Neural progenitor cell (in vitro differentiated cells): Measurements from ENCODE around the gene PEMT. TPM values are rescaled to one million over a fixed set of nuclear protein-coding genes. Genes with fewer than 3 reads are reported as not detected.
A peak's percentile ranks its signal among the peaks of the same experiment; 100 is the strongest.

Source experiments
- DNase-seq: peaks from one replicate; pipeline ENCODE4 v3.0.0-alpha.2; 2016; ENCODE audit warnings: low spot score
- H2AFZ ChIP-seq: fragments of 200-600 bp; sonication (generic); replicated peaks from 2 replicates; pipeline ENCODE4 v1.6.1; 2016; ENCODE audit warnings: antibody characterized with exemption
- H3F3A ChIP-seq: fragments of 200-600 bp; sonication (generic); 2 replicates; pipeline ENCODE4 v1.6.1; 2016; ENCODE audit warnings: antibody characterized with exemption, low read depth
- H3K27ac ChIP-seq: fragments of 200-600 bp; sonication (generic); 2 replicates; pipeline ENCODE4 v1.5.1; 2016; ENCODE audit warnings: mild to moderate bottlenecking
- H3K27me3 ChIP-seq: fragments of 200-600 bp; sonication (generic); 2 replicates; pipeline ENCODE4 v1.6.1; 2016; ENCODE audit warnings: mild to moderate bottlenecking, moderate library complexity
- H3K36me3 ChIP-seq: fragments of 200-600 bp; sonication (generic); 2 replicates; pipeline ENCODE4 v1.5.1; 2016
- H3K4me1 ChIP-seq: fragments of 200-600 bp; sonication (generic); 2 replicates; pipeline ENCODE4 v1.6.1; 2016; ENCODE audit warnings: mixed run types
- H3K4me2 ChIP-seq: fragments of 200-600 bp; sonication (generic); 2 replicates; pipeline ENCODE4 v1.6.1; 2016
- H3K4me3 ChIP-seq: fragments of 200-600 bp; sonication (generic); 2 replicates; pipeline ENCODE4 v1.5.1; 2016
- H3K79me2 ChIP-seq: fragments of 200-600 bp; sonication (generic); 2 replicates; pipeline ENCODE4 v1.6.1; 2016; ENCODE audit warnings: low read depth
- H3K9ac ChIP-seq: fragments of 200-600 bp; sonication (generic); 2 replicates; pipeline ENCODE4 v1.6.1; 2016
- H3K9me3 ChIP-seq: fragments of 200-600 bp; sonication (generic); 2 replicates; pipeline ENCODE4 v1.5.1; 2016; ENCODE audit warnings: low read depth
- H4K20me1 ChIP-seq: fragments of 200-600 bp; sonication (generic); 2 replicates; pipeline ENCODE4 v1.6.1; 2016; ENCODE audit warnings: low read depth
- H3K27ac Mint-ChIP-seq: 3 replicates; pipeline ENCODE4 v1.8.0; 2021; ENCODE audit warnings: mixed read lengths
- H3K27me3 Mint-ChIP-seq: 2 replicates; pipeline ENCODE4 v1.8.0; 2022; ENCODE audit warnings: low read depth, mild to moderate bottlenecking, inconsistent platforms, moderate library complexity, mixed read lengths; ENCODE audit not compliant: insufficient read depth
- H3K36me3 Mint-ChIP-seq: 3 replicates; pipeline ENCODE4 v1.8.0; 2021; ENCODE audit warnings: mixed read lengths
- H3K4me1 Mint-ChIP-seq: 3 replicates; pipeline ENCODE4 v1.8.0; 2021; ENCODE audit warnings: mixed read lengths
- H3K4me3 Mint-ChIP-seq: 3 replicates; pipeline ENCODE4 v1.8.0; 2021; ENCODE audit warnings: mild to moderate bottlenecking, moderate library complexity, mixed read lengths
- H3K9me3 Mint-ChIP-seq: 3 replicates; pipeline ENCODE4 v1.8.0; 2020; ENCODE audit warnings: mixed read lengths
- EZH2 ChIP-seq: fragments of 200-600 bp; sonication (generic); IDR thresholded peaks from 2 replicates; pipeline ENCODE4 v1.6.1; 2017; ENCODE audit warnings: antibody characterized with exemption, mild to moderate bottlenecking, moderate library complexity
- EZH2phosphoT487 ChIP-seq: fragments of 200-600 bp; sonication (generic); IDR thresholded peaks from 2 replicates; pipeline ENCODE4 v1.6.1; 2017; ENCODE audit warnings: antibody characterized with exemption
- total RNA-seq: library from RNA; depleted of rRNA; stranded (reverse); fragments of >200 nt; gene quantifications from 2 replicates; pipeline ENCODE4 v1.2.3, GENCODE V29; 2015; ENCODE audit warnings: low replicate concordance
- TF ChIP-seq, protein P1 (sequence below): fragments of 200-600 bp; sonication (generic); IDR thresholded peaks from 2 replicates; pipeline ENCODE4 v1.5.1; 2017; ENCODE audit warnings: antibody characterized with exemption, mild to moderate bottlenecking

PEMT gene
- total RNA-seq, 1 donor from 2014 or later, result 17.7 TPM

DNA sequence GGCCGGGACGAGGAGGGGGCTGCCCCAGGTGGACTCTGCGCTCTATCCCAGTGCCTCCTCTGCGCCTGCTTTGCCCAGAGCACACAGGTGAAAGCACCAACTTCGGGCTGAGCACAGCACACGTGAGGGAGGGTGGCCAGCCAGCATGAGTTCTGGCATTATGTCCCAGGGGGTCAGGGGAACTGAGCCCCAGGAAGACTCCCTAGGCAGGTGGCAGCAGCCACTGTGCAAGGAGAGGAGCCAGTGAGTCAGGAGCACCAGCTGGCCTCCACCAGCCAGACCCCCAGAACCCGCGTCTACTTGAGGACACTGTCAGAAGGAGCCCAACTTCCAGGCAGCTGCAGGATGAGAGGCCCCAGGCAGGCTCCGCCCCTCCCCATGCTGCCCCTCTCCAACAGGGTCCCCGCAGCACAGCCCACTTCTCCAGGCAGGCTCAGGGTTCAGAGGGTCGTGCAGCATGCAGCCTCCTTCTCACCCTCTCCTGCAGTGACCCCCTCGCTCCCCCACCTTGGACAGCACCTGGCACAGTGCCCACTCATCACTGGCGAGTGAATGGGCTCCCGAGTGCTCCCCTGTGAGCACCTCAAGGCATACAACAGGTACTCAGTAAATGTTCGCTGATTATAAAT, 51.1 kb downstream of the PEMT start:
- Histone ChIP-seq H3K9ac (no peak overlapping the region), H3K36me3 (no peaks in the 10 kb centered on the region), H3K4me2 (no peak overlapping the region), H3K79me2 (no peaks in the 10 kb centered on the region), H3K4me1 (peaks cover 8% of the 10 kb centered on the region), H3K4me3 (no peak overlapping the region), H3K27ac (no peak overlapping the region), H3K27me3 (no peaks in the 10 kb centered on the region), H4K20me1 (no peaks in the 10 kb centered on the region), H3K9me3 (no peaks in the 10 kb centered on the region), H3F3A (no peaks in the 10 kb centered on the region), H2AFZ (no peak overlapping the region)
- Mint-ChIP-seq H3K27ac (peak overlapping the region; percentile 87), H3K9me3 (no peaks in the 10 kb centered on the region), H3K36me3 (no peaks in the 10 kb centered on the region), H3K27me3 (no peaks in the 10 kb centered on the region), H3K4me1 (peaks cover 15% of the 10 kb centered on the region), H3K4me3 (no peak overlapping the region)
- peak; percentile 59 for DNase-seq
- TF ChIP-seq EZH2phosphoT487 (no peak), EZH2 (no peak)
- TF ChIP-seq, protein P1, sequence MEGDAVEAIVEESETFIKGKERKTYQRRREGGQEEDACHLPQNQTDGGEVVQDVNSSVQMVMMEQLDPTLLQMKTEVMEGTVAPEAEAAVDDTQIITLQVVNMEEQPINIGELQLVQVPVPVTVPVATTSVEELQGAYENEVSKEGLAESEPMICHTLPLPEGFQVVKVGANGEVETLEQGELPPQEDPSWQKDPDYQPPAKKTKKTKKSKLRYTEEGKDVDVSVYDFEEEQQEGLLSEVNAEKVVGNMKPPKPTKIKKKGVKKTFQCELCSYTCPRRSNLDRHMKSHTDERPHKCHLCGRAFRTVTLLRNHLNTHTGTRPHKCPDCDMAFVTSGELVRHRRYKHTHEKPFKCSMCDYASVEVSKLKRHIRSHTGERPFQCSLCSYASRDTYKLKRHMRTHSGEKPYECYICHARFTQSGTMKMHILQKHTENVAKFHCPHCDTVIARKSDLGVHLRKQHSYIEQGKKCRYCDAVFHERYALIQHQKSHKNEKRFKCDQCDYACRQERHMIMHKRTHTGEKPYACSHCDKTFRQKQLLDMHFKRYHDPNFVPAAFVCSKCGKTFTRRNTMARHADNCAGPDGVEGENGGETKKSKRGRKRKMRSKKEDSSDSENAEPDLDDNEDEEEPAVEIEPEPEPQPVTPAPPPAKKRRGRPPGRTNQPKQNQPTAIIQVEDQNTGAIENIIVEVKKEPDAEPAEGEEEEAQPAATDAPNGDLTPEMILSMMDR, result no peak

DNA sequence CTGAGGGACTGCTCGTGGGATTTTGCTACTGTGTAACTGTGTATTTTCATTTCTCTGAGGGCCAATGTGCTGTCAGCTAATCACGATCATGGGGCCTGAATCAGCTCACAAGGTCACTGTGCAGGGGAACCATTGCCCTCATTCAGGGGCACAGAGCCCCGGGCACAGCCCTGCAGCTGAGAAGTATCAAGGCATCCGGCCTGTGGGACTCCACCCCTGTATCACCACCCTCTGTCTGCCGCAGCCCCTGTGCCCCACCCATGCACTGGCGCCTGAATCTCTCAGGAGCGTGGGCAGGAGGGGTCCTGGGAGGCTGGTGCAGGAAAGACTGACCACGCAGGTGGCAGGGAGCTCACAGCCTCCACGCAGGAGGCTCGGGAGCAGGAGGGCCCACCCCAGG, 51.9 kb downstream of the PEMT start:
- H3K4me2 ChIP-seq, result no peak overlapping the region
- peaks cover 15% of the 10 kb centered on the region for H3K4me1 Mint-ChIP-seq
- TF ChIP-seq EZH2phosphoT487, result no peak
- no peaks in the 10 kb centered on the region for H3K36me3 Mint-ChIP-seq
- H3K9me3 Mint-ChIP-seq, result no peaks in the 10 kb centered on the region
- no peaks in the 10 kb centered on the region for H3K79me2 ChIP-seq
- H3K4me1 ChIP-seq, result peaks cover 8% of the 10 kb centered on the region
- H3K4me3 ChIP-seq, result no peak overlapping the region
- H3K27me3 Mint-ChIP-seq, result no peaks in the 10 kb centered on the region
- no peak overlapping the region for H3K27ac ChIP-seq
- H4K20me1 ChIP-seq, result no peaks in the 10 kb centered on the region
- no peaks in the 10 kb centered on the region for H3K36me3 ChIP-seq
- H3K9ac ChIP-seq, result no peak overlapping the region
- no peaks in the 10 kb centered on the region for H3K27me3 ChIP-seq
- no peak for DNase-seq
- no peaks in the 10 kb centered on the region for H3K9me3 ChIP-seq
- no peaks in the 10 kb centered on the region for H3F3A ChIP-seq
- H3K4me3 Mint-ChIP-seq, result no peak overlapping the region
- H2AFZ ChIP-seq, result no peak overlapping the region
- H3K27ac Mint-ChIP-seq, result peak overlapping the region; percentile 29

DNA sequence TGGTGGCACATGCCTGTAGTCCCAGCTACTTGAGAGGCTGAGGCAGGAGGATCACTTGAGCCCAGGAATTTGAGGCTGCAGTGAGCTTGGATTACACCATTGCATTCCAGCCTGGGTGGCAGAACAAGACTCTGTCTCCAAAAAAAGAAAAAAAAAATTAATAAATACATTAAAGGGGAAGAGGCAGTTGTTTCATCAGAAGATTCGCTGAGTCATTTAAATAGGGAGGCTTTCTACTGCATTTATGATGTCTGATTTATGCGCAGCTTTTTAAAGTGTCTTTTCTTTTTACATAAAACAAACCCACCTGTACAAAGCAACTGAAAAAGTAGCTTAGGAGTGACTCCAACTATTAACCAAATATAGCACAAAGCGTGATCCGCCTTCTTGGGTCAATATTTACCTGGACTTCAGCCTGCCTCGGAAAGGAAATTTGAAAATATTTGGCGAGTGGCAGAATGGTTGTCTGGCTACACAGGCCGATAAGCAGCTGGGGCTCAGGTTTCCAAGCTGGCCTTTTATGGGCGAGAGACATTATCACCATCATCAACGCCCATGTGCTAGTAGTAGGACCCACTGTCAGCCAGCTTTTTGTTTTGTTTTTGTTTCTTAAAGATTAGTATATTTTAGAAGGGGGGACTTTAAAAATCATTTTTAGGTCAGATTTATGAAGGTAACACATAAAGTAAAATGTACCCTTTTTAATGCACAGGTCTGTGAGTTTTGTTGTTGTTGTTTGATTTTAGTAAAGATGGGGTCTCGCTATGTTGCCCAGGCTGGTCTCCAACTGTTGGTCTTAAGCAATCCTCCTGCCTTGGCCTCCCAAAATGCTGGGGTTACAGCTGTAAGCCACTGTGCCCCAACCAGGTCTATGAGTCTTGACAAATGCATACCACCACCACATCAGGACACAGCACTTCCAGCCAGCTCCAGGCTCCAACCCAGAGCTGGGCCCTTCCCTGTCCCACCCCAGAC, 52.8 kb downstream of the PEMT start:
- peaks cover 15% of the 10 kb centered on the region for H3K4me1 Mint-ChIP-seq

More for the DNA sequence above, 52.8 kb downstream of the PEMT start:
- Histone ChIP-seq H3K4me1 (peaks cover 8% of the 10 kb centered on the region), H2AFZ (no peak overlapping the region), H3K9me3 (no peaks in the 10 kb centered on the region), H3K27me3 (no peaks in the 10 kb centered on the region), H3K4me2 (no peak overlapping the region), H3K9ac (no peak overlapping the region), H4K20me1 (no peaks in the 10 kb centered on the region), H3K36me3 (no peaks in the 10 kb centered on the region), H3F3A (no peaks in the 10 kb centered on the region), H3K79me2 (no peaks in the 10 kb centered on the region), H3K27ac (no peak overlapping the region), H3K4me3 (no peak overlapping the region)
- no peaks in the 10 kb centered on the region for H3K9me3 Mint-ChIP-seq
- no peaks in the 10 kb centered on the region for H3K36me3 Mint-ChIP-seq
- TF ChIP-seq EZH2 (no peak), EZH2phosphoT487 (no peak)
- TF ChIP-seq, protein P1, result no peak
- H3K4me3 Mint-ChIP-seq, result no peak overlapping the region
- DNase-seq, result no peak
- peak overlapping the region; percentile 21 for H3K27ac Mint-ChIP-seq
- H3K27me3 Mint-ChIP-seq, result no peaks in the 10 kb centered on the region
